Liver (tissue), 9 donors: ENCODE measurements around the gene CDK5RAP3. TPM values are rescaled to one million over a fixed set of nuclear protein-coding genes. Genes with fewer than 3 reads are reported as not detected.
A peak's percentile ranks its signal among the peaks of the same experiment; 100 is the strongest.

Experiments
- DNase-seq: peaks from one replicate; pipeline ENCODE4 v3.0.0-alpha.2; 2017; ENCODE audit warnings: low spot score
- H3K27ac ChIP-seq, 2 donors: one replicate each; pipeline ENCODE4 v1.7.0; 2013; ENCODE audit warnings: inconsistent platforms in 2 of 2, low read length in 2 of 2, control low read depth in 1 of 2, low read depth in 1 of 2, mild to moderate bottlenecking in 1 of 2
- H3K27me3 ChIP-seq, 4 donors: one replicate each; pipeline versions ENCODE4 v1.6.1 to v1.7.0; 2013; ENCODE audit warnings: low read length in 3 of 4, inconsistent platforms in 1 of 4, mild to moderate bottlenecking in 1 of 4, moderate library complexity in 1 of 4; ENCODE audit not compliant: control insufficient read depth in 4 of 4, insufficient read depth in 4 of 4
- H3K36me3 ChIP-seq, 4 donors: one replicate each; pipeline versions ENCODE4 v1.6.1 to v1.7.0; 2013; ENCODE audit warnings: low read length in 3 of 4, mild to moderate bottlenecking in 3 of 4, low read depth in 1 of 4, moderate library complexity in 1 of 4; ENCODE audit not compliant: control insufficient read depth in 4 of 4, insufficient read depth in 3 of 4
- H3K4me1 ChIP-seq, 4 donors: one replicate each; pipeline versions ENCODE4 v1.6.1 to v1.7.0; 2013; ENCODE audit warnings: low read length in 3 of 4, mild to moderate bottlenecking in 3 of 4, moderate library complexity in 1 of 4; ENCODE audit not compliant: control insufficient read depth in 4 of 4, insufficient read depth in 4 of 4
- H3K4me3 ChIP-seq, 3 donors: one replicate each; pipeline versions ENCODE4 v1.6.1 to v1.7.0; 2013; ENCODE audit warnings: low read length in 3 of 3, control low read depth in 1 of 3, low read depth in 1 of 3, mild to moderate bottlenecking in 1 of 3
- H3K9ac ChIP-seq, 2 donors: one replicate each; pipeline ENCODE4 v1.7.0; 2013; ENCODE audit warnings: low read length in 2 of 2, mild to moderate bottlenecking in 2 of 2, moderate library complexity in 2 of 2, control low read depth in 1 of 2, low read depth in 1 of 2
- H3K9me3 ChIP-seq, 4 donors: one replicate each; pipeline versions ENCODE4 v1.6.1 to v1.7.0; 2013; ENCODE audit warnings: low read length in 3 of 4; ENCODE audit not compliant: control insufficient read depth in 4 of 4
- EGR1 ChIP-seq, 2 donors: IDR thresholded peaks; 2 replicates each; pipeline ENCODE4 v1.6.1; 2016 to 2018; ENCODE audit warnings: antibody characterized with exemption in 2 of 2, low read depth in 2 of 2
- FOXA1 ChIP-seq: IDR thresholded peaks from 2 replicates; pipeline ENCODE4 v1.6.1; 2016; ENCODE audit warnings: antibody characterized with exemption
- FOXA2 ChIP-seq: IDR thresholded peaks from 2 replicates; pipeline ENCODE4 v1.6.1; 2016; ENCODE audit warnings: antibody characterized with exemption
- GABPA ChIP-seq, 2 donors: IDR thresholded peaks in 1 of 2; conservative IDR thresholded peaks in 1 of 2; 2 replicates each; pipeline ENCODE4 v1.6.1; 2016; ENCODE audit warnings: antibody characterized with exemption in 2 of 2, mild to moderate bottlenecking in 1 of 2, moderate library complexity in 1 of 2
- HNF4A ChIP-seq, 2 donors: conservative IDR thresholded peaks; 2 replicates each; pipeline ENCODE4 v1.6.1; 2016; ENCODE audit warnings: antibody characterized with exemption in 2 of 2, mild to moderate bottlenecking in 2 of 2
- HNF4G ChIP-seq: IDR thresholded peaks from 2 replicates; pipeline ENCODE4 v1.6.1; 2016; ENCODE audit warnings: antibody characterized with exemption
- JUND ChIP-seq, 2 donors: IDR thresholded peaks; 2 replicates each; pipeline ENCODE4 v1.6.1; 2016; ENCODE audit warnings: antibody characterized with exemption in 2 of 2
- MAX ChIP-seq: IDR thresholded peaks from 2 replicates; pipeline ENCODE4 v1.6.1; 2016; ENCODE audit warnings: antibody characterized with exemption
- NR2F2 ChIP-seq: IDR thresholded peaks from 2 replicates; pipeline ENCODE4 v1.6.1; 2016; ENCODE audit warnings: antibody characterized with exemption
- RXRA ChIP-seq, 2 donors: IDR thresholded peaks; 2 replicates each; pipeline ENCODE4 v1.6.1; 2017 to 2018; ENCODE audit warnings: antibody characterized with exemption in 2 of 2, mild to moderate bottlenecking in 1 of 2
- SP1 ChIP-seq: IDR thresholded peaks from 2 replicates; pipeline ENCODE4 v1.6.1; 2018; ENCODE audit warnings: antibody characterized with exemption, mild to moderate bottlenecking
- TAF1 ChIP-seq: conservative IDR thresholded peaks from 2 replicates; pipeline ENCODE4 v1.6.1; 2016; ENCODE audit warnings: antibody characterized with exemption, mild to moderate bottlenecking
- YY1 ChIP-seq: IDR thresholded peaks from 2 replicates; pipeline ENCODE4 v1.6.1; 2016; ENCODE audit warnings: antibody characterized with exemption, mild to moderate bottlenecking
- WGBS: extraction: QIAGEN DNeasy Blood & Tissue Kit; methylation state at CpG from one replicate; pipeline ENCODE4 v1.1.7; 2013; 5-methylcytosine and 5-hydroxymethylcytosine counted together
- polyA plus RNA-seq, 2 donors: library from polyadenylated mRNA; stranded (reverse) in 1 of 2; unstranded in 1 of 2; fragments of 200-250 nt in 1 of 2; fragments of >200 nt in 1 of 2; fragmentation: Nextera tagmentation in 1 of 2; extraction: Ambion mirVana in 1 of 2; gene quantifications; one replicate each; pipeline versions ENCODE4 v1.2.1 to v1.2.3, GENCODE V29; 2013 to 2015
- total RNA-seq, 2 donors: library from RNA; depleted of rRNA; stranded (reverse); fragments of >200 nt; gene quantifications; one replicate each; pipeline ENCODE4 v1.2.3, GENCODE V29; 2014
- TF ChIP-seq, protein P1 (sequence below): IDR thresholded peaks from 2 replicates; pipeline ENCODE4 v1.6.1; 2016; ENCODE audit warnings: antibody characterized with exemption
- TF ChIP-seq, protein P2 (sequence below): IDR thresholded peaks from 2 replicates; pipeline ENCODE4 v1.6.1; 2016; ENCODE audit warnings: antibody characterized with exemption
- TF ChIP-seq, protein P3 (sequence below): fragments of 150-350 bp; IDR thresholded peaks from 2 replicates; pipeline ENCODE4 v1.5.1; 2017; ENCODE audit warnings: improper control_type of control experiment, low read depth, low read length; ENCODE audit not compliant: missing input control
- TF ChIP-seq, protein P4 (sequence below): IDR thresholded peaks from 2 replicates; pipeline ENCODE4 v1.6.1; 2016; ENCODE audit warnings: antibody characterized with exemption, mild to moderate bottlenecking
- donor health status: healthy.
- donor health status: healthy.
- donor health status: healthy.
- donor health status: healthy.
- donor health status: healthy.

Gene CDK5RAP3
- total and polyA plus RNA-seq, 4 donors, result 44.6 to 120 (median 74.7) TPM

DNA sequence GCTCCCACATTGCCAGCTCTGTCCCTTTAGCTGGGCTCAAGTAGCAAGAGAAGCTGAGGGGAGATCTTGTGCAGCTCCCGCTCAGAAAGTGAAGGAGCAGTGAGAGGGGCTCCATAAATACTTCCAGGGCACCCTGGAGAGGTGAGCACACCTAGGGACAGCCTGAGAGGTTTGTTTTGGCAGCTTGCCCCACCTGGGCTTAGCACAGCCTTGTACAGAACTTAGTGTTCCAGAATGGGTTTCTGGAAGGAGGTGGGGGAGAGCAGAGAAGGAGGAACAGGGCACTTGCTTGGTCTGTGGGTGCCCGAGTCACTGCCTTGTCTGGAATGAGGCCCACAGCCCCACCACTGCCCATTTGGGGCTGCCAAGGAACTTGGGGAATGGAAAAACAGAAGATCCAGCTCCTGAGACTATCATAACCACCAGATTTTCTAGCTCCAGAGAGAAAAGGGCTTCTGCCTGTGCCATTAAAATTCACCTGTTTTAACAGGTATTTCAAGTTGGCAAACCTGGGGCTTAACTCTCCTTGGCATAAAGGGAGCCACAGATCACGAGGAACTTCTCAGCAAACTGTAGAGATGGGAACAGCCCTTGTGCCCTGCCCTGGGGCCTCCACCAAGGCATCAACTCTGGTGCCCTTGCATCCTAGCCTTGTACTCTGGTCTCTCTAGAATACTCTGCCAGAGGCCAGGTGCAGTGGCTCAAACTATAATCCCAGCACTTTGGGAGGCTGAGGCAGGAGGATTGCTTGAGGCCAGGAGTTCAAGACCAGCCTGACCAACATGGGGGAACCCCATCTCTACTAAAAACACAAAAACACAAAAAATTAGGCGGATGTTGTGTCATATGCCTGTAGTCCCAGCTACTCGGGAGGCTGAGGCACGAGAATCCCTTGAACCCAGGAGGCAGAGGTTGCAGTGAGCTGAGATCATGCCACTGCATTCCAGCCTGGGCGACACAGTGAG, 15.1 kb upstream of the CDK5RAP3 start:
- Histone ChIP-seq H3K27me3 (no peaks in the 10 kb centered on the region), H3K9ac (peak overlapping the region in 1 of 2 donors; percentile 28), H3K36me3 (no peaks in the 10 kb centered on the region), H3K27ac (peak overlapping the region in 1 of 2 donors; percentile 29), H3K4me3 (no peak overlapping the region), H3K9me3 (no peaks in the 10 kb centered on the region), H3K4me1 (peaks cover 17 to 43% (median 36%) of the 10 kb centered on the region in 4 donors)
- DNase-seq, result no peak
- no peak for TF ChIP-seq FOXA2
- TF ChIP-seq, protein P1, sequence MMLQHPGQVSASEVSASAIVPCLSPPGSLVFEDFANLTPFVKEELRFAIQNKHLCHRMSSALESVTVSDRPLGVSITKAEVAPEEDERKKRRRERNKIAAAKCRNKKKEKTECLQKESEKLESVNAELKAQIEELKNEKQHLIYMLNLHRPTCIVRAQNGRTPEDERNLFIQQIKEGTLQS, result no peak
- TF ChIP-seq YY1, result no peak
- TF ChIP-seq EGR1 (IDR thresholded peaks at IDR 0.05; ENCODE audit: low read depth in 2 of 2), result no peak
- no peak for TF ChIP-seq RXRA (IDR thresholded peaks at IDR 0.05)
- no peak for TF ChIP-seq HNF4G
- TF ChIP-seq NR2F2, result no peak
- TF ChIP-seq, protein P2, sequence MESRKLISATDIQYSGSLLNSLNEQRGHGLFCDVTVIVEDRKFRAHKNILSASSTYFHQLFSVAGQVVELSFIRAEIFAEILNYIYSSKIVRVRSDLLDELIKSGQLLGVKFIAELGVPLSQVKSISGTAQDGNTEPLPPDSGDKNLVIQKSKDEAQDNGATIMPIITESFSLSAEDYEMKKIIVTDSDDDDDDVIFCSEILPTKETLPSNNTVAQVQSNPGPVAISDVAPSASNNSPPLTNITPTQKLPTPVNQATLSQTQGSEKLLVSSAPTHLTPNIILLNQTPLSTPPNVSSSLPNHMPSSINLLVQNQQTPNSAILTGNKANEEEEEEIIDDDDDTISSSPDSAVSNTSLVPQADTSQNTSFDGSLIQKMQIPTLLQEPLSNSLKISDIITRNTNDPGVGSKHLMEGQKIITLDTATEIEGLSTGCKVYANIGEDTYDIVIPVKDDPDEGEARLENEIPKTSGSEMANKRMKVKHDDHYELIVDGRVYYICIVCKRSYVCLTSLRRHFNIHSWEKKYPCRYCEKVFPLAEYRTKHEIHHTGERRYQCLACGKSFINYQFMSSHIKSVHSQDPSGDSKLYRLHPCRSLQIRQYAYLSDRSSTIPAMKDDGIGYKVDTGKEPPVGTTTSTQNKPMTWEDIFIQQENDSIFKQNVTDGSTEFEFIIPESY, result no peak
- no peak for TF ChIP-seq TAF1
- no peak for TF ChIP-seq SP1
- TF ChIP-seq GABPA (IDR thresholded peaks at IDR 0.05 in 1 of 2, conservative IDR thresholded peaks at IDR 0.05 in 1 of 2), result no peak
- no peak for TF ChIP-seq HNF4A (conservative IDR thresholded peaks at IDR 0.05)
- no peak for TF ChIP-seq MAX
- TF ChIP-seq, protein P3, sequence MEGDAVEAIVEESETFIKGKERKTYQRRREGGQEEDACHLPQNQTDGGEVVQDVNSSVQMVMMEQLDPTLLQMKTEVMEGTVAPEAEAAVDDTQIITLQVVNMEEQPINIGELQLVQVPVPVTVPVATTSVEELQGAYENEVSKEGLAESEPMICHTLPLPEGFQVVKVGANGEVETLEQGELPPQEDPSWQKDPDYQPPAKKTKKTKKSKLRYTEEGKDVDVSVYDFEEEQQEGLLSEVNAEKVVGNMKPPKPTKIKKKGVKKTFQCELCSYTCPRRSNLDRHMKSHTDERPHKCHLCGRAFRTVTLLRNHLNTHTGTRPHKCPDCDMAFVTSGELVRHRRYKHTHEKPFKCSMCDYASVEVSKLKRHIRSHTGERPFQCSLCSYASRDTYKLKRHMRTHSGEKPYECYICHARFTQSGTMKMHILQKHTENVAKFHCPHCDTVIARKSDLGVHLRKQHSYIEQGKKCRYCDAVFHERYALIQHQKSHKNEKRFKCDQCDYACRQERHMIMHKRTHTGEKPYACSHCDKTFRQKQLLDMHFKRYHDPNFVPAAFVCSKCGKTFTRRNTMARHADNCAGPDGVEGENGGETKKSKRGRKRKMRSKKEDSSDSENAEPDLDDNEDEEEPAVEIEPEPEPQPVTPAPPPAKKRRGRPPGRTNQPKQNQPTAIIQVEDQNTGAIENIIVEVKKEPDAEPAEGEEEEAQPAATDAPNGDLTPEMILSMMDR, result no peak
- TF ChIP-seq FOXA1, result no peak
- TF ChIP-seq JUND (IDR thresholded peaks at IDR 0.05), result no peak
- TF ChIP-seq, protein P4, sequence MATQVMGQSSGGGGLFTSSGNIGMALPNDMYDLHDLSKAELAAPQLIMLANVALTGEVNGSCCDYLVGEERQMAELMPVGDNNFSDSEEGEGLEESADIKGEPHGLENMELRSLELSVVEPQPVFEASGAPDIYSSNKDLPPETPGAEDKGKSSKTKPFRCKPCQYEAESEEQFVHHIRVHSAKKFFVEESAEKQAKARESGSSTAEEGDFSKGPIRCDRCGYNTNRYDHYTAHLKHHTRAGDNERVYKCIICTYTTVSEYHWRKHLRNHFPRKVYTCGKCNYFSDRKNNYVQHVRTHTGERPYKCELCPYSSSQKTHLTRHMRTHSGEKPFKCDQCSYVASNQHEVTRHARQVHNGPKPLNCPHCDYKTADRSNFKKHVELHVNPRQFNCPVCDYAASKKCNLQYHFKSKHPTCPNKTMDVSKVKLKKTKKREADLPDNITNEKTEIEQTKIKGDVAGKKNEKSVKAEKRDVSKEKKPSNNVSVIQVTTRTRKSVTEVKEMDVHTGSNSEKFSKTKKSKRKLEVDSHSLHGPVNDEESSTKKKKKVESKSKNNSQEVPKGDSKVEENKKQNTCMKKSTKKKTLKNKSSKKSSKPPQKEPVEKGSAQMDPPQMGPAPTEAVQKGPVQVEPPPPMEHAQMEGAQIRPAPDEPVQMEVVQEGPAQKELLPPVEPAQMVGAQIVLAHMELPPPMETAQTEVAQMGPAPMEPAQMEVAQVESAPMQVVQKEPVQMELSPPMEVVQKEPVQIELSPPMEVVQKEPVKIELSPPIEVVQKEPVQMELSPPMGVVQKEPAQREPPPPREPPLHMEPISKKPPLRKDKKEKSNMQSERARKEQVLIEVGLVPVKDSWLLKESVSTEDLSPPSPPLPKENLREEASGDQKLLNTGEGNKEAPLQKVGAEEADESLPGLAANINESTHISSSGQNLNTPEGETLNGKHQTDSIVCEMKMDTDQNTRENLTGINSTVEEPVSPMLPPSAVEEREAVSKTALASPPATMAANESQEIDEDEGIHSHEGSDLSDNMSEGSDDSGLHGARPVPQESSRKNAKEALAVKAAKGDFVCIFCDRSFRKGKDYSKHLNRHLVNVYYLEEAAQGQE, result no peak
- WGBS, result 74% methylated on average over 7 of the region's 7 CpGs
